Hematopoietic multipotent progenitor cell treated with erythropoietin and hydrocortisone succinate and interleukin-3 and kit ligand, for 8 days (in vitro differentiated cells): Measurements from ENCODE around the gene EHMT2.
A peak's percentile ranks its signal among the peaks of the same experiment; 100 is the strongest.

Experiments
- DNase-seq: peaks from one replicate; pipeline ENCODE4 v3.0.0-alpha.2; 2015

Gene EHMT2

DNA sequence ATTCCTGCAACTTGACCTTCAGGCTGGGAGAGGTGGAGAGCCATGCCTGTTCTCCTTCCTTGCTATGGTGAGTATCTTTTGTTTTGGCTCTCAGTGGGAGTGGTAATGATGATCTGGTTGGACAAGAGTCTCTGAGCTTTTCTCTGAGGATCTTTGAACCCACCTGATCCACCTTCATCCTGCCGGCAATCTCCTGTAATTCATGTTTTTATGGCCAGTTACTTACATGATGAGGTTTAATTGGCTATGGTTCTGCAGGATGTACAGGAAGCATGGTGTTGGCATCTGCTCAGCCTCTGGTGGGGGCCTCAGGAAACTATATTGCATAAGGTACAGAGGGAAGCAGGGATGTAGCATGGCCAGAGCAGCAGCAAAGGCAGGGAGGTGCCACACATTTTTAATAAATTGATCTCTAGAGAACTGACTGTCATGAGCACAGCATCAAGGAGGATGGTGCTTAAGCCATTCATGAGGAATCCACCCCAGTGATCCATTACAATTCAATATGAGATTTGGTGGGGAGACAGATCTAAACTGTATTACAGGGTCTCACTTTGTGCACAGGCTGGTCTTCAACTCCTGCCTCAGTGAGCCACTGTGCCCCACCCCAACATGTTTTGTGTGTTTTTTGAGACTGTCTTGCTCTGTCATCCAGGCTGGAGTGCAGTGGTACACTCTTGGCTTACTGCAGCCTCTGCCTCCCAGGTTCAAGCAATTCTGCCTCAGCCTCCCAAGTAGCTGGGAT lies 60.0 kb downstream of the EHMT2 start:
- DNase-seq, result peak; percentile 14

GRCh38 chr6:31836474-31837368 lies 60.8 kb downstream of the EHMT2 start:
- DNase-seq, result peak; percentile 41

GRCh38 chr6:31836047-31836473 lies 61.4 kb downstream of the EHMT2 start:
- peak; percentile 27 for DNase-seq

GRCh38 chr6:31834367-31835250 lies 62.9 kb downstream of the EHMT2 start:
- DNase-seq, result peak; percentile 89

GRCh38 chr6:31831350-31832215 lies 65.9 kb downstream of the EHMT2 start:
- DNase-seq, result no peak

DNA sequence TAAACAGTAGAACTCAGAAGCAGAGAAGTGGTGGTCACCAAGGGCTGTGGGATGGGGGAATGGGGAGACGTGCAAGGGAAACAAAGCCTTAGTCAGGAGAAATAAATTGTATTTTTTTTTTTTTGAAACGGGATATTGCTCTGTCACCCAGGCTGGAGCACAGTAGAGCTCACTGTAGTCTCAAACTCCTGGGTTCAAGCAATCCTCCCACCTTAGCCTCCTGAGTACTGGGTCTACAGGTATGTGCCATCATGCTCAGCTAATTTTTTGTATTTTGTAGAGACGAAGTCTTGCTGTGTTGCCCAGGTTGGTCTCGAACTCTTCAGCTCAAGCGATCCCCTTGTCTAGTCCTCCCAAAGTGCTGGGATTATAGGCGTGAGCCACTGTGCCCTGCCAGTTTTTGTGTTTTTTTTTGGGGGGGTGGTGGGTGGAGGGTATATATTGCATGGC lies 66.6 kb downstream of the EHMT2 start:
- no peak for DNase-seq
